ENCODE measurements around the gene NEUROD4.
A peak's percentile ranks its signal among the peaks of the same experiment; 100 is the strongest.
"Not testable (repeated sequence)": the region's sequence is repeated elsewhere in the genome, so short reads cannot be mapped to it uniquely, and the experiment has no call there.

The NEUROD4 gene, protein sequence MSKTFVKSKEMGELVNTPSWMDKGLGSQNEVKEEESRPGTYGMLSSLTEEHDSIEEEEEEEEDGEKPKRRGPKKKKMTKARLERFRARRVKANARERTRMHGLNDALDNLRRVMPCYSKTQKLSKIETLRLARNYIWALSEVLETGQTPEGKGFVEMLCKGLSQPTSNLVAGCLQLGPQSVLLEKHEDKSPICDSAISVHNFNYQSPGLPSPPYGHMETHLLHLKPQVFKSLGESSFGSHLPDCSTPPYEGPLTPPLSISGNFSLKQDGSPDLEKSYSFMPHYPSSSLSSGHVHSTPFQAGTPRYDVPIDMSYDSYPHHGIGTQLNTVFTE

DNA sequence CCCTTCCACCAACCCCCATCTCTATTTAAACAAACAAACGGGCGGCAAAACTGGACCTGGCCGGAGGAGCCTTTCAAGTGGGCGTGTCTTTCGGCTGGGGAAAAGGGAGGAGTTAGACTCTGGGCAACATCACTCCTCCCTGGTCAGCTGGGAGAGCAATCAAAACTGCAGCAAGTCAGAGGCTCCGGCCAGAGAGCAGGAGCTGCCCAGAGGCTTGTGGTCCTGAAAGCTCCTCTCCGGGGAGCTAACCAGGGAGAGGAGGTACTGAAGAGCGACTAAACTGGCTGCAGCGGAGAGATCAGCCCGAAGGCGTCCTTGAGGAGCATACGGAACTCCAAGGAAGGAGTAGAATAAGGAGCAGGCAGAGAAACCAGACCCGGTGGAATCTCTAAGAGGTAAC is at the start of gene NEUROD4:
Gene NEUROD4 (plus strand): TSS at position 191 of the 400 bp plus-strand sequence. CDS start 6,466 bp downstream, outside the sequence.
- DNase-seq (ENCODE audit: low spot score) = peak; percentile 93

DNA sequence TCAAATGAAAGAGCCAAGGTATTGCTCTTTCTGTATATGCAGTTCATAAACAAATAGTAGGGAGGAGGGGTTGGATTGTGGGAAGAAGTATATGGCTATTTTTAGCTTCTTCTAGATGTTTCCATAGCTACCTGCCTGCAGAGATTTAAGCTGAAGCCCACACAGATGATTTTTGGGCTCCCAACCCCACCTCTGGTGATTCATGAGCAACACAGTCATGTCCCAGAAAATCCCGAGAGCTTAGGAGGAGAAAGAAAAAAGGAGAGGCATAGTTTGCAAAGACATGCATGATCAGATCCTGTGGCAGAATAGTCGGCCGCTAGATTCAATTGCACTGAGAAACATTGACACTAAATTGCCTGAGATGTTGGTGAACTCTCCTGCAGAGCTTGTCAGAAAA is 49.0 kb upstream of the NEUROD4 start:
- DNase-seq (ENCODE audit: low spot score) = no peak

DNA sequence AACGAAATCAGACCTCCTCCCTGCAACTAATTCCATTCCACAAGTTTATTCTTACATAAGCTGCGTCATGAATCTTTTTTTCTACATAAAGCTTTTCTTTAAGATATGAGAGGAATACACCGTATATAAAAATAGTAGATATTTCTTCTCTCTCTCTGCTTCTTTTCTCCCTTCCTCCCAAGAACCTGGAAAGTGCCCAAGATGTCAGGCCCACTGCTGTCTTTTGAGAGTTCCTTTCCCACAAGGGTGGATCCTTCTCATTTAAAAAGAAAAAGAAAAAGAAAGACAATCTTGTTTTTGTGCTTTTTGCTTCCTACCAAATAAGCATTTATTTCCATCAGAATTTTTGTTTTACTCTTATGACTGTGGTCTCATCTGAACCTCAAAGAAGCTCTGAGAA is 46.2 kb upstream of the NEUROD4 start:
- no peak for DNase-seq (ENCODE audit: low spot score)

DNA sequence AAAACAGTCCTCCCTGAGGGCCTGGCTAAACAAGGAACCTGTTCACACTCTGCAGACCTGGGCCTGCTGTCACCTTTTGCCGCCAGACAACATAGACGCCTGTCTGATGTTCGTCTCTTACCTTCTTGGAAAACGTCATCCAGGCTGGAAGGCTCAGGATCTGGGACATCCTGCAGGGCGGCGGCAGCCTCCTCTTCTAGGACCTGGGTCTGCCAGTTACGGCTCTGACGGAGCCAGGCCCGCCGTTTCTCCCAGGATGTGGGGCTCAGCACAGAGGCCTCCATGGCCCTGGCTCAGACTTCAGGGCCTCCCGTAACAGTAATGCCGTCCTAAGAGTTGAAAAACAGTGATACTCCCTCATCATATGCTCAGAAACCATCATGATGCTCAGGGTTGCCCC is 45.5 kb upstream of the NEUROD4 start:
- DNase-seq (ENCODE audit: low spot score) = no peak

DNA sequence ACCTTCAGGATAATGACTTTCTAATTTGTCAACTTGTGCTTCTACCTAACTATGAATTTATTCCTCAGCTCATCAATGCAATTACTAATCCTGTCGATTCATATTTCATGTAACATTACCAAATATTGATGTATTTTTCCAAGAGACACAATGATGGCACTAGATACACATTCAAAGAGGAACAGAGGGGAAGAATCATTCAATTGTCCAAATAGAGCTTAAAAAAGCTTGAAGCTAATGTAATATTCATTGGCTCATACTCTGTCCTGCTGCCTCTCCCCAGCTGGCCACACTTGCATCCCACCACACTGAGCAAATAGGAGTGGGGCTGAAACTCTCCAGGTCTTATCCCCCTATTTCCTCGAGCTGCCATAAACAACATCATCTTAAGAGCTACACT is 44.5 kb upstream of the NEUROD4 start:
- DNase-seq (ENCODE audit: low spot score) = no peak

DNA sequence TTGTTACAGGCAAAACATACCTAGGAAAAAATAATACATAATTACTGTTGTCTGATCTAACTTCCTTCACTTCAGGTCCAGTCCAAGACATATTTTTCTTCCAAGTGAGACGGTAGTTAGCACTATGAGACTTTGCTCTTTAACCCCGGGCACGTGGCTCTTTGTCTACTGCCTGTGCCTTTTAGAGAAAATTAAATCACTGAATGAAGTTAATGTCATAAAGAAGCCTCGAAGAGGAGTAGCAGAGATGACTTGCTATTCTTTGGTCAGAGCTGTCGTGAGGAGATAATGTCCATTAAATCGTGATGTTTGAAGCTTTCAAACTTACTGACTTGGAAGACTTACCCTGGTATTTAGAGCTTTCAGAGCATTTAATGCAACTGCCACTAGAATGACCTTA is 43.9 kb upstream of the NEUROD4 start:
- DNase-seq (ENCODE audit: low spot score) = no peak

DNA sequence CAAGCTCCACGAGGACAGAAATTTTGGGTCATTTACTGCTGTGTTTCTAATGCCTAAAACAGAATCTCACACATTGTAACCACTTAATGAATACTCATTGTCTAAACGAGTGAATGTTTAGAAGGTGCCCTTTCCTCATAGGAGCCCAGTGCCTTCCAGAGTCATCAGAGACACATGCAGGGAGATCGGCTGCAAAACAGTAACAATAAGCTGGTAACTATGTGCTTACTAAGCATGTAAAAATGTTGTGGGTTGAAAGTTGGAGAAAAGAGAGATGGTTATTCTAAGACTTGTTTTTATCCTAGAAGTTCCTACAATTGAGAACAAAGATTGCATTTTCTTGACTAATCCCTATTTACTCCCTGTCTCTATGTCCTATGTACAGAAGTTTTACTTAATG is 42.6 kb upstream of the NEUROD4 start:
- no peak for DNase-seq (ENCODE audit: low spot score)

DNA sequence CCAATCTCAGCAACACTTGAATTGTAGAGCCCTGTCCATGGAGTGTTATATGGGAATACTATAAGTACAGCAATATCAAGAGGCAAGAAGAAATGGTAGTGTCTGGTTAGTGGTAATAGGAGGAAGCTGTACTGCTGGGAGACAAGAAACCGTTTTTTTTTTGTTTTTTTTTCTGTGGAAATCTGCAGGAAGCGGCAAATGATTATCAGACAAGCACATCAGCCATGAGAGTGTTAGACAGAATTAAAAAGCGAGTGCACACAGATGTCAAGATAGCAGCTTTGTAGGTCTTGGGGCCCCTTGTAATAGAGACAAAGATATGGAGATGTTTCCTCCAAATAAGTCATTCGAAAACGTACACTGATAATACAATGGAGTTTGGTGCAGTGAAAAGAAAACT is 41.9 kb upstream of the NEUROD4 start:
- DNase-seq (ENCODE audit: low spot score) = no peak

DNA sequence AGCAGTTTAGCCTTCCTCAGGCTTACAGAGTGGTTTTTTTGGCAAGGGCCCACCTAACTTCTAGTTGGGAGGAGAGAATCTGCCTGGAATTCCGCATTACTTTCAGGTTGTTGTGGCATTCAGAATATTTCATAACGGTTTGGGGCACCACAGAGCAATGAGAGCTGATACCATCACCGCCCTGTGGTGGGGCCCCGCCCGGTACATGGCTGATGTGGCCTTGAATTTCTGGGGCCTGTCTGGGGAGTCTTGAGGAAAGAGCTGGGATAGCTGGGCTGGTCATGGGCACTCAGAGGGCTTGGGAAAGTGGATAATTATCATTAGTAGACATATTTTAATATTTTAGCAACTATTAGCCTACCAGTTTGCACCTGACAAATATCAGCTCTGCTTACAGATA is 39.4 kb upstream of the NEUROD4 start:
- DNase-seq (ENCODE audit: low spot score) = no peak

DNA sequence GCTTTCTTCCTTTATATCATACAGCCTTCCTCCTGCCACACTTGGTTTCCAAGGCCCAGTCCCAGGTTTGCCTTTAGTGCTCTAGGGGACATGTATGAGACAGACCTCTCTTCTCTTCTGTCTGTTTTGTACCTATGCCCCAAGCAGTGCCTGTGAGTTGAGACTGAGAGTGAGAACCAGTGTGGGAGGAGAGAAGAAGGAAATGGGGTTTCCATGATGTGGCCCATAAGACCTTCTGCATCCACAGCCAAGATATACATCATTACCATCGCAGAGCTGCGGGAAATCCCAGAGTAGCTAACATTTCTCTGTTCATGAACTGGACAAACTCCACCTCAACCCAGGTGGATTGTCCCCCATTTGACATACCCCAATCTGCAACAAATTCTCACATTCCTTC is 38.0 kb upstream of the NEUROD4 start:
- DNase-seq (ENCODE audit: low spot score) = no peak

DNA sequence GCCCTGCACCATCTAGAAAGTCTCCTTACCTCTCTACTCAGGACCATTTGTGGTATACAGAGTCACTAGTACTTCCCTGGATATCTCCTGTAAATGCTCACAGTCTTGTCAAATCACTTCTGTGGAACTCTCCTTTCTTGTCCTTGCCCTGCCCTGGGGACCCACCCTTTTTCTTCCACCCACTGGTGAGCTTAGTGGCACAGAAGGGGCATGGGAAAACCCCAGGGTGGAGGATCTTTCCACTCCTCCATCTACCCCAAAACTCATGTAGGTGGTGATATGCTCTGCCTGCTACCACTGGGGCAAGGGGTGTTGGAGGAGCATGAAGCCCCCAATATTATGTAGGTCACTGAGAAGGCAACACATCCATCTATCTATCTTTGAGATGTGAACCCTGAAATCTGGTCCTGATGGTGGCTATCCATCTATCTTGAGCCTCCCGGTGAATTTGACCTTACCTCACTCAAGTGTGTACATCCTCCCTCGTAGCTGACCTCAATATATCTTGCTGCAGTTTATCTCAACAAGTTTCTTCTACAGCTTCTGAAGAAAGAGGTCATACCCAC is 36.2 kb upstream of the NEUROD4 start:
- no peak for DNase-seq (ENCODE audit: low spot score)

DNA sequence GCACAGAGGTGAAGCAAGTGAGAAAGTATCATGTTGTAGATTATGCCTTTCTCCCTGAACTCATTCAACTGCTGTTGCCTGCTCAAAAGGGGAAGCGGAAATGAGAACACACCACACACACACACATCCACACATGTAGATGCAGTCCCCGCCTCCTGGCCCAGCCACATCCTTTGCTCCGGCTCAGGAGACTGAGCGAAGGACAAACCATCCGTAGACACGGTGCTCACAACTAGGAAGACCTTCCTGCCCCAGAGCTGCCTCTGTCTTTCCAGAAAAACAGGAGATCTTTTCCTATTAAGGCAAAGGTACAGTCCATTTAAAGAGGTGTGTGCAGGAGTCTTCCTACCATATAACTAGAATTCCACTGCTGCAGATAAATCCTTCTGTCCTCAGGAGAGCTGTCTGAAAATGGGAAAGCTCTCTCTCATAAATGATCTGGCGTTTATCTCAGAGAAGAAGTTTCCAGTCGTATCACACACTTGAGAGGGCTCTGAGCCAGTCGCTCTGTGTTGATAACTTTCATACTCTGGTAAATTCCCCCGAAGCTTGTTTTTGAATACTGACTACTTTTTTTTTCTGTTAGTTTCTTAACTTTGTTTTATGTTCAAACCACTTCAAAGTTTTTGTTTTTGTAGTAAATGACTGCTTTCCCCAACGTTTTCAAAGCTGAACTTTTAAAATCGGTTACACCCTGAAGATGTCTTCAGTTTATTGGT is 35.0 kb upstream of the NEUROD4 start, which contains the start of gene TESPA1:
Gene TESPA1 (minus strand): TSS at position 105 of the 719 bp plus-strand sequence. CDS start 10,200 bp downstream, outside the sequence.
- DNase-seq (ENCODE audit: low spot score) = no peak

DNA sequence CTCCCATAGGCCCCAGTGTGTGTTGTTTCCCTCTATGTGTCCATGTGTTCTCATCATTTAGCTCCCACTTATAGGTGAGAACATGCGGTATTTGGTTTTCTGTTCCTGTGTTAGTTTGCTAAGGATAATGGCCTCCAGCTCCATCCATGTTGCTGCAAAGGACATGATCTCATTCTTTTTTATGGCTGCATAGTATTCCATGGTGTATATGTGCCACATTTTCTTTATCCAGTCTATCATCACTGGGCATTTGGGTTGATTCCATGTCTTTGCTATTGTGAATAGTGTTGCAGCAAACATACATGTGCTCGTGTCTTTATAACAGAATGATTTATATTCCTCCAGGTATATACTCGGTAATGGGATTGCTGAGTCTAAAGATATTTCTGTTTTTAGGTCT is 33.0 kb upstream of the NEUROD4 start:
- not testable (repeated sequence) for DNase-seq (ENCODE audit: low spot score)

DNA sequence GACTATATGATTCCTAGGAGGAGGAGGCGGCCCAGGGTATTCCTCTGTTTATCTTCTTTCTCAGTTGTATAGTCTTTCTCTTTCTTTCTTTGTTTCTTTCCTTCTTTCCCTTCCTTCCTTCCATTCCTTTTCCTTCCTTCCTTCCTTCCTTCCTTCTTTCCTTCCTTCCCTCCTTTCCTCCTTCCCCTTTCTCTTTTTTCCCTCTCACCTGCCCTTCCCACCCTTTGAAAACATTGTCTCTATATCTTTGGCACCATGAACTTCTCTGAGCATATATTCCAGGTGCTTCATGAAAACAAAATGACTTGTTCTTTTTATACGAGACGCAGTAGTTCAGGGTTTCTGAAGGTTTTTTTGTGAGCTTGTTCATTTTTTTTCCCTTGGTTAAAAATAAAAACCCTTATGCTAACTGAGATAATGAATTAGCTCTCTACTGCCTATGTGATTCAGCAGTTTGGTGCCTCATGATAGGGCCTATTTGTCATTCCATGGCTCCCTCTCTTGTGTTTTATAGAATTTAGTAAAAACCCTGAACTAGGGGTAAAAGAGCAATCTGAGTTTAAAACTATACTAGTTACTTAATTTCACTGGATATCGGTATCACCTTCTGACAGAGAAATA is 32.1 kb upstream of the NEUROD4 start:
- DNase-seq (ENCODE audit: low spot score) = no peak

DNA sequence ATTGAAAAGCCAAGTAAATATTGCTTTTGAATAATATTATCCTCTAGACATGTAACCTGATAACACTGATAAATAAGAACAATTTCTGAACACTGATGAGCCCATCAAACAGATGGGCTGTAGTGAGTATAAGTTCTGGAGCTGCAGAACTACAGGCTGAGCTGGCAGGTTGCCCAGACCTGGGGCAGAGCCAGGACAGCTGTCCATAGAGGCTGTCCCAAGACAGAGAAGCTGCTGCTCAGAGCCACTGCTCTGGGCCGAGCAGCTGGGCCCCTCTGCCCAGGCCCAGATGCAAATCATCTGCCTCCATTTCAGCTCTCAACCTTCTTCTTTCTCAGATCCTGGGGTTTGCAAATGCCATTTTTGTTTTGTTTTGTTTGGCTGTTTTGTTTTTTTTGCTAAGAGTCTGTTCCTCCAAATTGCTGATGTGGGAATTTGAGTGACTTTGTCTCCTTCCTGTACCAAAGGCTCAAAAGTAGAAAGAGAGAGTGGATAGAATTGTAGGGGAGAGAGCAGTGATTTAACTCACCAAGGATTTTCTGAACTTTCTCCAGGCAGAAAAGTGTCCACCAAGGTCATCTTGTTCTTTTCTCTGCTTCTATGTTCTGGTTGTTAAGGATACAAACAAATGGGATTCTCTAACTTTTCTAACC is 31.2 kb upstream of the NEUROD4 start:
- DNase-seq (ENCODE audit: low spot score) = no peak

DNA sequence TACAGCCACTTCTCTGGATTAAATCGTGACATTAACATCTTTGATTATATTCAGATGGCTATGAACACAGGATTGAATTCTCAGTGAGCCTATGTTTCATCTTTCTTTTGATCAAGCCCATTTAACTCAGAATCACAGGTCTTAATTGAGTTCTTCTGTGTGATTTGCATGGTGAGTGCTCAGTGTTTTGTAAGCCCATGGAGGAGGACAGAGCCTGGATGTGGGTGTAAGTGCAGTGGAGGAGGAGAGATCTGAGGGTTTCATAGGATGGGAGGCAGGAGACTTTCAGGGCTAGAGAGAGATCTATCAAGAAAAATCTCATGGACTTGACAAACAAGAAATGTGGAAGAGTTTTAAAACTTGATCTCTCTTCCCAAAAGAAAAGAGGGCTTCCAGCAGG is 29.9 kb upstream of the NEUROD4 start:
- no peak for DNase-seq (ENCODE audit: low spot score)

DNA sequence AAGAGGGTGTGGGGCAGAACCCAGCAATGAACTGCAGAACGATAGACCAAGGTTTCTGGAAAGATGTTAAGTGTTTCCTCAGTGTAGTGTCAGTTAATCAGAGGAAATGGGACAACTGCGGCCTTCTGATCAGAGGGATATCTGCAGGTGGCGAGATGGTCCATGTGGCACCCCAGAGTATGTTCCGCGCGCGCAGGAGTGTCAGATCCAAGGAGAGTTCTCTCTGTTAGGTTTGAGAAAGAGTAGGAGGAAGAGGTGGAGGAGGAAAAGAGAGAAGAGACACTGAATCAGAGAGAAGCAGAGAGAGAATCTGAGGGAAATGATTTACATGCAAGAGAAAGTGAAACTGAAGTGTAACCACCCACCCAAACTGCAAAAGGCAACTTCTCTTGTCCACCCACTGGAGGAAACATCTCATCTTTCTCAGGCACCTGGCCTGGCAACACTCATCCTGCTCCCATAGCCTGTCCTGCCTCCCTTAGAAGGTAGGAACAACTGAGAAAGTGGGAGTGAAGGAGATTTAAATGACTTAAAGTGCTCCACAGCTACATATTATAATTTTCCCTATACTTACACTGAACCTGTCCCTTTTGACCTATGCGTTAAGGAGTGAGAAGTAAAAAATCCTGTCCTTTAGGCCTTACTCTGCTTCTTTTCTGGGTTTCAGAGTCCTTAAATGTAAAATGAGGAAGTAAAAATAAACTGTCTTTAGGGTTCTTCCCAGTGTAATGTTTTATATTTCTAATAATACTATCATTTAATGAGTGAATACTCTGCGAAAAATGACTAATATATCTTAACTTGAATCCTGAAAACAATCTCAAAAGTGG is 28.4 kb upstream of the NEUROD4 start:
- no peak for DNase-seq (ENCODE audit: low spot score)

DNA sequence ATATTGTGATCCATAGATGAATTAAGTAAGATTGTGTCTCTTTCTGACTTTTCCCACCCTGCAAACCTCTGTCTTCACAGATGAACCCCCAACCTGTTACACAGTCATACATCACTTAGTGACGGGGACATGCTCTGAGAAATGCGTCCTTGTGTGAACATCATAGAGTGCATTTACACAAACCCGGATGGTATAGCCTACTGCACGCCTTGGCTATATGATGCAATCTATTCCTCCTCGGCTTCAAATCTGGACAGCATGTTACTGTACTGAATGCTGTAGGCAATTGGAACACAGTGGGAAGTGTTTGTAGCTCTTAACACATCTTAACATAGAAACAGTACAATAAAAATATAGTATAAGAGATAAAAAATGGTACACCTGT is 27.8 kb upstream of the NEUROD4 start:
- no peak for DNase-seq (ENCODE audit: low spot score)

DNA sequence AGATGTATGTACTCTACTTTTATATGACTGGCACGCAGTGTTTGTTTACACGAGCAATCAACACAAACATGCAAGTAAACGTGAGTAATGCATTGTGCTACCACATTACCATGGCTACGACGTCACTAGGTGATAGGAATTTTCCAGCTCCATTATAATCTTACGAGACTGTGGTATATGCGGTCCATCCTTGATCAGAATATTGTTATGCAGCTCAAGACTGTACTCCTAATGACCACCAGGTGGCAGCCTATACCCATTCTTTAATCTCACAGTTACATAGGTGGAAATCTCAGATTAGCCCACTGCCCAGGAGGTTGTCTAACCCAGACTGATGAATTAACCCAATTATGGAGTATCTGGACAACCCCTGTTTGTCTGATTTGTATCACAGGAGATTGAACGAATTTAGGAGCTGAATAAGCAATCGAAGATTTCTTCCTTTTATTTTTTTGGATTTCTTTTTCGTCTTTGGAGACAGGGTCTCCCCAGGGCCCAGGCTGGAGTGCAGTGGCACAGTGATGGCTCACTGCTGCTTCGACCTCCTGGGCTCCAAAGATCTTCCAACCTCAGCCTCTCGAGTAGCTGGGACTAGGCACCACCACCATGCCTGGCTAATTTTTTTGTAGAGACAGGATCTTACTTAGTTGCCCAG is 26.5 kb upstream of the NEUROD4 start:
- peak; percentile 79 for DNase-seq (ENCODE audit: low spot score)

DNA sequence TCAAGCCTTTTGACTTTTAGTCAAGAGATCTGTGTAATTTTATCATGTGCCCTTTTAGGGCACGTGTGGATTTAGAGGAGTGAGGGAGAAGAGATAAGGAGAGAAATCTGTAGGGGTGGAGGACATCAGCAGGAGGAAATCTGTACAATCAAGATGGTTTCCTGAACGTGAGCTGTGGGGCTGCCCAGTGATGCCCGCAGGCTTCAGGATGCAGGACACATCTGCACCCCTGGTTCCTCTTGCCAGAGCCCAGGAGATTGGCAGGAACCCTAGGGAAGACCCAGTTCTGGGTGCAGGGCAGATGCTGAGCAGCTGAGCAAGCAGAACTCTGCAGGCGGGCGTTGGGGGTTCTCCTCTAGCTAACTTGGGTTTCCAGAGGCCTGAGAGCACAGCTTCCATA is 23.6 kb upstream of the NEUROD4 start:
- no peak for DNase-seq (ENCODE audit: low spot score)
